Pulmonary artery endothelial cell (primary cell): ENCODE results near the gene CSMD2. TPM values are rescaled to one million over a fixed set of nuclear protein-coding genes. Genes with fewer than 3 reads are reported as not detected.

Source experiments
- DNase-seq: peaks from one replicate; pipeline ENCODE4 v3.0.0-alpha.2; 2011; ENCODE audit warnings: low read depth, low spot score
- total RNA-seq: library from RNA; depleted of rRNA; stranded (reverse); fragments of >200 nt; gene quantifications from 2 replicates; pipeline ENCODE4 v1.2.3, GENCODE V29; 2014

The CSMD2 gene
- total RNA-seq, 1 donor from 2014 or later: under 0.01 TPM

- DNase-seq: no peak
Measured at GRCh38 chr1:33692206-33693188, 472.5 kb downstream of the CSMD2 start.

GRCh38 chr1:33687000-33687399, 478.0 kb downstream of the CSMD2 start:
- no peak for DNase-seq

GRCh38 chr1:33686551-33686950, 478.5 kb downstream of the CSMD2 start:
- DNase-seq: no peak

- DNase-seq: no peak
Measured at GRCh38 chr1:33685256-33685655, 479.8 kb downstream of the CSMD2 start.

- DNase-seq: no peak
Measured at GRCh38 chr1:33684396-33685179, 480.4 kb downstream of the CSMD2 start.

- DNase-seq: no peak
Measured at GRCh38 chr1:33683913-33684312, 481.1 kb downstream of the CSMD2 start.

GRCh38 chr1:33682371-33682770, 482.7 kb downstream of the CSMD2 start:
- DNase-seq: no peak

- DNase-seq: no peak
Measured at GRCh38 chr1:33680281-33680840, 484.7 kb downstream of the CSMD2 start.

GRCh38 chr1:33670567-33670966, 494.5 kb downstream of the CSMD2 start:
- no peak for DNase-seq

- DNase-seq: no peak
Measured at GRCh38 chr1:33668695-33669094, 496.3 kb downstream of the CSMD2 start.

- no peak for DNase-seq
Measured at GRCh38 chr1:33667386-33668282, 497.4 kb downstream of the CSMD2 start.

GRCh38 chr1:33666616-33667015, 498.4 kb downstream of the CSMD2 start:
- DNase-seq: no peak

GRCh38 chr1:33661811-33662454, 503.1 kb downstream of the CSMD2 start:
- DNase-seq: no peak

- DNase-seq: no peak
Measured at GRCh38 chr1:33660956-33661355, 504.1 kb downstream of the CSMD2 start.

GRCh38 chr1:33660244-33660643, 504.8 kb downstream of the CSMD2 start:
- no peak for DNase-seq

GRCh38 chr1:33659641-33660040, 505.4 kb downstream of the CSMD2 start:
- no peak for DNase-seq

GRCh38 chr1:33657833-33658232, 507.2 kb downstream of the CSMD2 start:
- no peak for DNase-seq

- DNase-seq: no peak
Measured at GRCh38 chr1:33656467-33657005, 508.5 kb downstream of the CSMD2 start.

GRCh38 chr1:33655496-33655895, 509.5 kb downstream of the CSMD2 start:
- DNase-seq: no peak

GRCh38 chr1:33654267-33654834, 510.7 kb downstream of the CSMD2 start:
- DNase-seq: no peak
